SJSA1 (cell line): ENCODE measurements around the gene SH3RF3. TPM values are rescaled to one million over a fixed set of nuclear protein-coding genes. Genes with fewer than 3 reads are reported as not detected.

ENCODE experiments used
- DNase-seq, 2 experiments: peaks; one replicate each; pipeline ENCODE4 v3.0.0-alpha.2; 2015 to 2020; ENCODE audit warnings: low spot score in 2 of 2, low read depth in 1 of 2
- H3K27ac ChIP-seq: fragments of 250-450 bp; sonication (Bioruptor Pico); 2 replicates; pipeline ENCODE4 v1.5.1; 2020; ENCODE audit warnings: mild to moderate bottlenecking, moderate library complexity
- H3K27me3 ChIP-seq: fragments of 250-450 bp; sonication (Bioruptor Pico); replicated peaks from 2 replicates; pipeline ENCODE4 v1.5.1; 2020; ENCODE audit warnings: mild to moderate bottlenecking, moderate library complexity
- H3K36me3 ChIP-seq: fragments of 250-450 bp; sonication (Bioruptor Pico); 2 replicates; pipeline ENCODE4 v1.5.1; 2020; ENCODE audit warnings: mild to moderate bottlenecking
- H3K4me1 ChIP-seq: fragments of 250-450 bp; sonication (Bioruptor Pico); replicated peaks from 2 replicates; pipeline ENCODE4 v1.6.1; 2021; ENCODE audit warnings: mild to moderate bottlenecking
- H3K4me3 ChIP-seq: fragments of 250-450 bp; sonication (Bioruptor Pico); 2 replicates; pipeline ENCODE4 v1.5.1; 2020; ENCODE audit warnings: mild to moderate bottlenecking
- H3K9me3 ChIP-seq: fragments of 250-450 bp; sonication (Bioruptor Pico); replicated peaks from 2 replicates; pipeline ENCODE4 v1.5.1; 2020; ENCODE audit warnings: mild to moderate bottlenecking
- total RNA-seq: library from RNA; depleted of rRNA; stranded (reverse); fragments of >200 nt; shearing (Covaris generic); gene quantifications from 2 replicates; pipeline ENCODE4 v1.2.3, GENCODE V29; 2014

SH3RF3 gene
- total RNA-seq, 1 experiment from 2014 or later, result 6.1 TPM

DNA sequence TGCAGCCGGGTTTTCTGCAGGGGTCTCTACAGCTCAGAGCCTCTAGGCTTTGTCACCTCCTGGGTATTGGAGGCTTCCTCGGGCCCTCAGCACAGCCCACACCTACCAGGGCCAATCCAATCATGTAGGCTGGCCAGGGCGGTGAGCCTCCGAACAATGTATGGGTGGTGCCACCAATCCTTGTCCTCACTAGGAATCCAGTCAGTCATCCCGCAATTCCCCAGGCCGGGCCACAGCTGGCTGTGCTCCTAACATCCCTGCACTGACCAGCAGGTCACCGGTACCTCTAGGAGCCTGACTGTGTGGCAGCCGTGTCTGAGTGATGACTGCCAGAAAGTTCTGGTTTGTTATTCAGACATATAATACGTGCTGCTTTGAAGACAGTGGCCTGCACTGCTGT is 129.4 kb downstream of the SH3RF3 start:
- no peak for DNase-seq
- no peak overlapping the region for H3K4me3 ChIP-seq
- H3K36me3 ChIP-seq, result no peaks in the 10 kb centered on the region
- no peak overlapping the region for H3K27ac ChIP-seq
- peaks cover 31% of the 10 kb centered on the region for H3K4me1 ChIP-seq
- H3K27me3 ChIP-seq, result no peaks in the 10 kb centered on the region
- H3K9me3 ChIP-seq, result no peaks in the 10 kb centered on the region

DNA sequence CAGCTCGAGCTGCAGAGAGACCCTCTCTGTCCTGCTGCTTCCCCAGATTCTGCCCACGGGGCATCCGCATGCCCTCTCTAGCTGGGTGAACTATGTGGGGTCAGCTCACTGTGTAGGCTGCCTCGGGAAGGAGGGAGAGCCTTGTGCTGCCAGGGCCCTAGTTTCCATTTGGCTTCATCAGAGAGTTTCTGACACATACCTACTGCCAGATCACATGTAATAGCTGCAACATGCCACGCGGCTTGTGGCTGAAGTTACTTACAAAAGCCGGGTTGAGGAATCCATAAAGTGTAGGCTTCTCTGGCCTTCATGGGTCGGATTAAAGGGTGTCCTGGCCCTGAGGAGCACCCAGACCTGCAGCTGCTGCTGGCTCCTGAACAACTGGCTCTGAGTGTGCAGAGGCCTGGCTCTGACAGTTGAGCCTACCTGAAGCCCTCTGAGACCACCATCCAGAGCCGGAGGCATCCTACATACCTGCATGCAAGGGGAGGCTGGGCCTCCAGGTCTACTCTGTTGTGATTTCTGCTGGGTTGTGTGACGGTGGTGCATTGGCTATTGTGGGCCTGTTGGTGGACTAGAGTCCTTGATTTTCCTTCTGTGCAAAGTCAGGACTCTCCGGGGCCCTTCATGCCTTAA is 130.0 kb downstream of the SH3RF3 start:
- H3K9me3 ChIP-seq, result no peaks in the 10 kb centered on the region
- no peak overlapping the region for H3K27ac ChIP-seq
- DNase-seq, result no peak
- no peak overlapping the region for H3K4me3 ChIP-seq
- H3K36me3 ChIP-seq, result no peaks in the 10 kb centered on the region
- peaks cover 30% of the 10 kb centered on the region for H3K4me1 ChIP-seq
- no peaks in the 10 kb centered on the region for H3K27me3 ChIP-seq

DNA sequence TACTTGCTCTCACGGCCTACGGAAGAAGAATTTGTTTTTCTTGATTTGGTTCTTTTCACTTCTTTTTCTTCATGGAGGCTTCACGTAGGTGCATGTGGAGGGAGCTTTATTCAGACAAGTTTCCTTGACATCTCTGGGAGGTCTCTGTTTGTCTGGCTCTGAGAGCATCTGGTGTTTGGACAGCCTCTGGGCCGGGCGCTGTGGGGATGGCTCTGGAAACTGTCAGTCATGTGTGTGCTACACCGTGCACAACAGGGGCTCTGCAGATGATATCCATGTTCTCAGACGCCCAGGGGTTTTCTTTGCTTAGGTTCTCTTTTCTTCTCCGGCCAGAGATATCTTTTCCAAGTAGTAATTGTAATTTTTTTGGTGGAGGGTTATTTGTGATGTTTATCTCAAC is 130.7 kb downstream of the SH3RF3 start:
- Histone ChIP-seq H3K27me3 (no peaks in the 10 kb centered on the region), H3K4me1 (peaks cover 24% of the 10 kb centered on the region), H3K27ac (no peak overlapping the region), H3K9me3 (no peaks in the 10 kb centered on the region), H3K4me3 (no peak overlapping the region), H3K36me3 (no peaks in the 10 kb centered on the region)
- DNase-seq, result no peak

DNA sequence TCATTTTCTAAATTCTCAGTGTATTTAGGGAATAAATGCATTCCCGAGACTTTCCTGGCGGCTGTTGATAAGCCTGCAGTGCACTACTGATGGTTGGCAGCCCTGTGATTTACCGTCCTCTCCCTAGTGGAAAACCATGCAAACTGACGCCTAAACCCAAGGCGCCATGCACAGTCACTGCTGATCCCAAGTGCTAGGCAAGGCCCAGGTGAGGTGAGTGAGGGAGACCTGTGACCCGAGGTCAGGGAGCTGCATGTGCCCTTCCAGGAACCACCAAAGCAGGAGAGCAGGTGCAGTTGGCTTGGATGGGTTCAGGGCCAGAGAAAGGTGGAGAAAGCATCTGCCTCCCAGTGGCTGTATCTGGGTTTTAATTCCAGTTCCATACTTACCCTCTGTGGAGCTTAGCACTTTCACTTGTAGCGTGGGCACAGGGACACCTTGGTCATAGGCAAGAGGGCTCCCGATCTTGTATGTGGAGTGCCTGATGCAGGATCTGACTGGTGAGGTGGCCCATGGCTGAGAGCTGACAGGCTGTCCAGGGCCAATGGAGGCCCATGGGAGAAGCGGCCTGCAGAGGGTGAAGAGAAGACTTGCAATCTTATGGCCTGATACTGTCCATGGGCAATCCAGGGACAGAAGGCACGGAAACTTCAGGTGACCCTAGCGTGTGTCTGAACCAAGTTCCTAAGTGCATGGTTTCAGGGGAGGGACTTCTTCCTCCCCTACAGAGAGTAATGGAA is 131.3 kb downstream of the SH3RF3 start:
- Histone ChIP-seq H3K36me3 (no peaks in the 10 kb centered on the region), H3K9me3 (no peaks in the 10 kb centered on the region), H3K27me3 (no peaks in the 10 kb centered on the region), H3K4me3 (no peak overlapping the region), H3K27ac (no peak overlapping the region), H3K4me1 (peaks cover 24% of the 10 kb centered on the region)
- DNase-seq, result no peak

DNA sequence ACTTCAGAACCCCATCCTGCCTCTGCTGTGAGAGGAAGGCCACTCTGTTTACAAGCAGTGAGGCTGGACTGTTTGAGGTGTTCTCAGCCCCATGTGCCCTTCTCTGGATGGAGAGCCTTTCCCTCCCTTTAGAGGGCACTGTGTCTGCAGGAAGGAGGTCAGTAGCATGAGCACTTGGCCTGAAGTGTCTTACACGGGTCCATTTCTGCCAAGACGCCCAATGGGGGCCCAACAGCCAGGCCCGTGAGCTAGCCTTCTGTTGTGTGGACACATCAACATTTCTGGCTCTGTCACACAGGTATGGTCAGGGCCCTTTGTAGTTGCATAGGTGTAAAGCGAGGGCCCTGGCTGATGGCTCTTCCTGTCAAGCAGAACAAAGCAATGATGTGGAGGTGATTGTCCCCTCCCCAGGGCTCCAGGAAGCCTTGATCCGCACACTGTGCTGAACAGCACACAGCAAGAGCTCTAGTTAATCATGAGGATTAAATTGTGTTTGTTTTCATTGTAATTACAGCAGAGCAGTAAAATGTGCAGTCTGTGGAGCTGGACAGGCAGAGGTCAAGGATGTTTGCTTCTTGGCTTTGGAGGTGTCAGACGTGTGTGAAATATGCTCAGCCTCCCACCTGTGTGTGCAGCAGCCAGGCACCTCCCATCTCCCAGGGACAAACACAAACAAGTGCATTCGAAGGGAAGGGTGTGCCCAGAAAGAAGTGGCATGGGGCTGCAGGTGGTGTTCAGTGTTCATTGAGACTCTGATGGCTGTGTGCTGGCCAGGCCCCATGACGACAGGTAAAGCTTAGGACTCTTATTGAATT is 132.1 kb downstream of the SH3RF3 start:
- Histone ChIP-seq H3K4me1 (peaks cover 27% of the 10 kb centered on the region), H3K4me3 (no peak overlapping the region), H3K36me3 (no peaks in the 10 kb centered on the region), H3K27me3 (no peaks in the 10 kb centered on the region), H3K27ac (no peak overlapping the region), H3K9me3 (no peaks in the 10 kb centered on the region)
- no peak for DNase-seq

DNA sequence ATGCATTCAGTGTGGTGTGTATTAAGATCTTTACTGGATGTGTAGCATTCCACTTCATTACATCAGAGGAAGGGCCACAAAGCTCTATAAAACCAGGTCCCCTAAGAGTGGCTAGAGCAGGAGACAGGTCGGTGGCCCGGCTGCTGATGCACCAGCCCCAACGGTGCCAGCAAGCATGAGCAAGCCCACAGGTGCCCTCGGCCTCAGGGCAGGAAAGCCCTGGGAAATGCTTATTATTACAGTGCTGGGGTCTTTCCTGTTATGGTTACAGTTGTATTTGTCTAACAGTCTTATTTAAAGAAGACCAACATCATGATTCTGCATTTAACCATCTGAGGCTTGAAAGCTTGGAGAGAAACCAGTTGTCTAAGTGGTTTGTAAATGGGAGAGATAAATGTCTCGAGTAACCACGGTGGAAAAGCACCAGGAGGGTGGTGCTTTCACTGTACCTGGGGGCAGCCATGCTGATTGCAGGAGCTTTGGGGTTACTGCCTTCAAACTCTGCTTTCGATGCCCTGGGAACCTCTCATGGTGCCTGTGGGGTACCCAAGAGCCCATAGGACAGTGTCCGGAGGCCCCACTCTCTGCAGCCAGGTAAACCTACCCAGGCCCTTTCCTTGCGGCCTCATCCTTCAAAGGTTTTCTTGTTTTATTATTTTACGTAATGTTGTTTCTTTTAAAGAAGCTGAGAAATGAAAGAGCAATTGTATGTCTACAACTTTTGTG is 133.1 kb downstream of the SH3RF3 start:
- Histone ChIP-seq H3K27ac (no peak overlapping the region), H3K4me1 (peaks cover 34% of the 10 kb centered on the region), H3K36me3 (no peaks in the 10 kb centered on the region), H3K9me3 (no peaks in the 10 kb centered on the region), H3K4me3 (no peak overlapping the region), H3K27me3 (no peaks in the 10 kb centered on the region)
- DNase-seq, result no peak

DNA sequence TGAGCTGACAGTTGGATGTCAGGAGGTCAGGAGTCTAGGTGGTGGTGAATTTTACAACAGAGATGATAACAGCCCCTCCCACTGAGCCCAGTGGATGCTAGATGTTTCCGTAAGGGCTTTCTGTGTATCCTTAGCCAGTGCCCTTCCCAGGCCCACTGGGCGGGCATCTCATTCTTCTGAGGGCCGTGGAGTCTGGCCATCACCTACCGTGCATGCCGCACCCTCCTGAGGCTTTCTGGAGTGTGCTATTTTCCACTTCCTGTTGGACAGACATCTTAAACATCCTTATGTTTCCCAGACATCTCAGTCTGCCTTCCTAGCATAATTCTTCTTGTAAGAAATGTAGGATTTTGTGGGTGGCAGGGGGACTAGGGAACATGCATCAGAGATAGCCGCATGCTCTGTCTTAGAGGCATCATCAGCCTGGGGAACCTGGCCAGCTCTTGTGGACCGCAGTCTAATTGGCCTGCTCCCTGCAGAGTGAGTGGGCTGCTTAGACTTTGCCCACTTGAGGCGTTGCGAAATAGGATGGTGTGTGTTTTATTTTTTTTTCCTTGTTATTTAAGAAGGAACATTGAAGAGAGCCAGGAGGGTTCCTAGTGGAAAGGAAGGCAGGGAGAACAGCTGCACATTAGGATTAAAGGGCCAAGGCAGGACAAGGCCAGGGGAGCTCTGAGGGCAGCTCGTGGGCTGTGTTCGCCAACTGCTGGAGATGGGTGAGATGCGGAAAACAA is 135.8 kb downstream of the SH3RF3 start:
- Histone ChIP-seq H3K4me3 (no peak overlapping the region), H3K36me3 (no peaks in the 10 kb centered on the region), H3K9me3 (no peaks in the 10 kb centered on the region), H3K27ac (no peak overlapping the region), H3K27me3 (no peaks in the 10 kb centered on the region), H3K4me1 (peaks cover 32% of the 10 kb centered on the region)
- no peak for DNase-seq

DNA sequence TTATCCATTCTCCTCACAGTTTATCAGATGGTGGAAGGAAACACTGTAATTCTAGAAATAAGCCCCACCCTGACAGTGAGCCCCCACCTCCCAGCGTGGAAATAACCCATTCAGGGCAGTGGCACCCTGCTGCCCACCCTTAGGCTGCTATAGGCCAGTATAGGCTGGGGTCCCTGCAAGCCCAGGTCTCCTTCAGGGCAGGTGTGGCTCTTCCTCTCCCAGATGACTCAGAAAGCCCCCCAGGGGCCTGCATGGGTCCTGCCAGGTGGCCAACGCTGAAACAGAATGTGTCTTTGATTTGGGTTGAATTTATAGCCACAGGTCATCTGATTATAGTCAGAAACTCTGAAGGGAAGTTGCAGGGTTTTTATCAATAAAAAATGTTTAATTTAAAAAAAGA is 136.4 kb downstream of the SH3RF3 start:
- Histone ChIP-seq H3K4me1 (peaks cover 32% of the 10 kb centered on the region), H3K9me3 (no peaks in the 10 kb centered on the region), H3K27me3 (no peaks in the 10 kb centered on the region), H3K36me3 (no peaks in the 10 kb centered on the region), H3K27ac (no peak overlapping the region), H3K4me3 (no peak overlapping the region)
- no peak for DNase-seq

DNA sequence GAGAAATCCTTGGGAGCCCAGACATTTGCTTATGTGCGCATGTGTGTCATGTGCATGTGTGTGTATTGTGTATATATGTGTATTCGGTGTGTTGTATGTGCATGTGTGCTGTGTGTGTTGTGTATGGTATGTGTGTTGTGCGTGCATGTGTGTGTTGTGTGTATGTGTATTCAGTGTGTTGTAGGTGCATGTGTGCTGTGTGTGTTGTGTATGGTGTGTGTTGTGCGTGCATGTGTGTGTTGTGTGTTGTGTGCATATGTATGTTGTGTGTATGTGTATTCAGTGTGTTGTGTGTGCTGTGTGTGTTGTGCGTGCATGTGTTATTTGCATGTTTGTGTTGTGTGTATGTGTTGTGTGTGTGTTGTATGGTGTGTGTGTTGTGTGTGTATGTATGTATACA is 136.9 kb downstream of the SH3RF3 start:
- no peak for DNase-seq
- H3K27ac ChIP-seq, result no peak overlapping the region; the same call in 1 of the 2 replicates
- H3K27me3 ChIP-seq, result no peaks in the 10 kb centered on the region
- peaks cover 32% of the 10 kb centered on the region for H3K4me1 ChIP-seq
- H3K36me3 ChIP-seq, result no peaks in the 10 kb centered on the region
- H3K4me3 ChIP-seq, result no peak overlapping the region
- H3K9me3 ChIP-seq, result no peaks in the 10 kb centered on the region

DNA sequence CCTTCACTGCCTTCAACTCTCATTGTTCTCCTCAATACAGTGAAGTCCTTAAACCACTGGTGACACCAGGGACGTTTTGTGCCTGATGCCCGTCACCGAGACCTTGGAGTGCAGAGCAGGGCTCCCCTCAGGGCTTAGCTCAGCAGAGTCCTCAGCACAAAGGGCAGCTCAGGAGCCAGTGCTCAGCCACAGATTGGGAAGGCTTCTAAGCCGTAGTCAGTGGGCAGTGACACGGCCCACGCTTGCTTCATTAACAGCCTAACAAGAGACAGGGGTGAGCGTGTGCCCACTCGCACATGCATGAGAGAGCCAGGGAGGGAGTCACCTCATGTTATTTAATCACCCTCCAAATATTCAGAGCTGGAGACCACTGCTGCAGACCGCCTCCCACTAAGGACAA is 137.5 kb downstream of the SH3RF3 start:
- H3K4me3 ChIP-seq, result no peak overlapping the region
- peak overlapping the region; percentile 33 for H3K27ac ChIP-seq
- no peaks in the 10 kb centered on the region for H3K9me3 ChIP-seq

DNA sequence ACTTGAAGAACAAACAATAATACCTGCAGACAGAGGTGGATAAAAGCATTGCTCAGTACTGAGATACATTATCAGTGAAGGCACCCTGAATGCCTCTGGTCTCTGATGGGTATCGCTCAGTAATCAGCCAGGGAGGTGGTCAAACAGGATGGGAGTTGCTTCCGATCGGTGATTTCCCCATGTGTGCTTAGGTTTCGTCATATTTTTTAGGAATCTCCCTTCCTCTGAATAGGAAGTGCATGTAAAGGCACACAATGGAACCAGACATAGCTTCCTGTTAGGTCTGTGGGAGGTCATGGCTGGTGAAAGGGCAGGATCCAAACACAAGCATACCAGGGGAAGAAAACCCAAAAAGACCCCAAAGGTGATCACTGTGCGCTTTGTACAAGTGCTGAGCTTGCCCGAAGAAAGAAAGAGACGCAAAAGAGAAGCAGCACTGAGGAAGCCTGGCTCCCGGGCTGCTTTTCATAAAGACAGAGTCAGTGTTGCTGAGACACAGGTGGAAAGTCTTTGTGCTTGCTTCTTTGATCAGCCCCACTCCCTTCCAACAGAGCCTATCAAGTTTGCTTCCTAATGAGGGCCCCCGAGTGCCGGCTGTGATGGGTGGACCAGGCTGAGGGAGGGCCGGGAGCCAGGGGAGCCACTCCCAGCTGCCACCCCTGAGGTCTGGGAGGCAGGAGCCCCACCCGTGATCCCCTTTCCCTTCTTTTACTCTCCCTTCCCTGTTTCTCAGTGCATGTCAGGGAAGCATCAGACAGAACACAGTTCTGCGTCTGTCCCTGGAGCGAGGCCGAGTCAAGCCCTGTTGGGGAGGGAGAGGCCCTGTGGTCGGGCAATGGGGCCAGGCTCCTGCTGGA is 138.2 kb downstream of the SH3RF3 start:
- peaks cover 32% of the 10 kb centered on the region for H3K4me1 ChIP-seq
- H3K36me3 ChIP-seq, result no peaks in the 10 kb centered on the region
- no peaks in the 10 kb centered on the region for H3K9me3 ChIP-seq
- no peaks in the 10 kb centered on the region for H3K27me3 ChIP-seq
- peak in 1 of 2 experiments; percentile 58 for DNase-seq
- peak overlapping the region; percentile 33 for H3K27ac ChIP-seq
- no peak overlapping the region for H3K4me3 ChIP-seq

More for the DNA sequence above, 137.5 kb downstream of the SH3RF3 start:
- H3K36me3 ChIP-seq, result no peaks in the 10 kb centered on the region
- H3K4me1 ChIP-seq, result peaks cover 32% of the 10 kb centered on the region
- no peaks in the 10 kb centered on the region for H3K27me3 ChIP-seq
- DNase-seq, result no peak

DNA sequence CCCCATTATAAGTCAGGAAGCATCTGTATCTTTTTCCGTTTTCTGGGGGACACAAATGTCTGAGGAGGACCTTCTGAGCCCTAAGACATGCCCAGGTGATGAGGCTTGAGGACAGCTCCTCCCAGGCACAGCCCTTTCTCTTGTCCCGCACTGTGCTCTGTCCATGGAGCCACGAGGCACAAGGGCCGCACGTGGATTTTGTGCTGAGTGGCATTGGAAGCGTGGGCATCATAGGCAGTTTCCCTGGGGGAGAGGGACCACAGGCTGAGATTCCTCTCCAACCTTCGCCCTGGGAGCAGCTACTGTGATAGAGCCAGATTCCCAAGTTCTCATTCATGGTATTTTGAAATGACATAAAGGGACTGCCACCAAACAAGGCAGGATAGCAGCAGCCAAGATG is 139.9 kb downstream of the SH3RF3 start:
- no peak for DNase-seq
- Histone ChIP-seq H3K27me3 (no peaks in the 10 kb centered on the region), H3K9me3 (no peaks in the 10 kb centered on the region), H3K4me3 (no peak overlapping the region), H3K36me3 (no peaks in the 10 kb centered on the region), H3K27ac (no peak overlapping the region), H3K4me1 (peaks cover 22% of the 10 kb centered on the region)
